GM04503 (cell line): ENCODE measurements around the gene COL4A3.

Experiments
- DNase-seq: peaks from one replicate; pipeline ENCODE4 v3.0.0-alpha.2; 2012; ENCODE audit warnings: low read depth

COL4A3 gene

GRCh38 chr2:227295806-227296205, 131.4 kb downstream of the COL4A3 start:
- no peak for DNase-seq

GRCh38 chr2:227296671-227297405, 132.4 kb downstream of the COL4A3 start:
- no peak for DNase-seq

- no peak for DNase-seq
Observed at GRCh38 chr2:227301523-227301922, 137.1 kb downstream of the COL4A3 start.

GRCh38 chr2:227308784-227309183, 144.4 kb downstream of the COL4A3 start:
- no peak for DNase-seq

GRCh38 chr2:227310756-227311110, 146.3 kb downstream of the COL4A3 start:
- DNase-seq = no peak

- DNase-seq = no peak
Observed at GRCh38 chr2:227311861-227312506, 147.6 kb downstream of the COL4A3 start.

- no peak for DNase-seq
Observed at GRCh38 chr2:227312579-227312978, 148.2 kb downstream of the COL4A3 start.

- DNase-seq = no peak
Observed at GRCh38 chr2:227313310-227313709, 148.9 kb downstream of the COL4A3 start.

GRCh38 chr2:227317834-227318233, 153.4 kb downstream of the COL4A3 start:
- DNase-seq = no peak

- DNase-seq = no peak
Observed at GRCh38 chr2:227320305-227321094, 156.1 kb downstream of the COL4A3 start.

- no peak for DNase-seq
Observed at GRCh38 chr2:227322530-227323205, 158.2 kb downstream of the COL4A3 start.

- no peak for DNase-seq
Observed at GRCh38 chr2:227323818-227324217, 159.4 kb downstream of the COL4A3 start.

GRCh38 chr2:227324642-227324994, 160.2 kb downstream of the COL4A3 start:
- DNase-seq = no peak

- DNase-seq = peak; percentile 54
Observed at GRCh38 chr2:227324995-227325838, 160.8 kb downstream of the COL4A3 start, which contains the start of gene MFF. MFF (plus strand) TSS chr2:227325251; CDS start chr2:227330666, 5,415 bp downstream.

- no peak for DNase-seq
Observed at GRCh38 chr2:227325839-227326195, 161.4 kb downstream of the COL4A3 start.

GRCh38 chr2:227326783-227327182, 162.4 kb downstream of the COL4A3 start:
- no peak for DNase-seq

GRCh38 chr2:227335713-227336112, 171.3 kb downstream of the COL4A3 start:
- DNase-seq = no peak

- DNase-seq = no peak
Observed at GRCh38 chr2:227337442-227337841, 173.0 kb downstream of the COL4A3 start.

GRCh38 chr2:227339098-227339599, 174.7 kb downstream of the COL4A3 start:
- DNase-seq = no peak

- no peak for DNase-seq
Observed at GRCh38 chr2:227340106-227340505, 175.7 kb downstream of the COL4A3 start.

- DNase-seq = no peak
Observed at GRCh38 chr2:227341553-227341952, 177.1 kb downstream of the COL4A3 start.
